Inferior parietal cortex (tissue), 1 donor: ENCODE measurements around the gene AGMO.
A peak's percentile ranks its signal among the peaks of the same experiment; 100 is the strongest.

Experiments used
- DNase-seq: peaks from one replicate; pipeline ENCODE4 v3.0.0-alpha.2; 2016; ENCODE audit errors: extremely low spot score

AGMO gene

DNA sequence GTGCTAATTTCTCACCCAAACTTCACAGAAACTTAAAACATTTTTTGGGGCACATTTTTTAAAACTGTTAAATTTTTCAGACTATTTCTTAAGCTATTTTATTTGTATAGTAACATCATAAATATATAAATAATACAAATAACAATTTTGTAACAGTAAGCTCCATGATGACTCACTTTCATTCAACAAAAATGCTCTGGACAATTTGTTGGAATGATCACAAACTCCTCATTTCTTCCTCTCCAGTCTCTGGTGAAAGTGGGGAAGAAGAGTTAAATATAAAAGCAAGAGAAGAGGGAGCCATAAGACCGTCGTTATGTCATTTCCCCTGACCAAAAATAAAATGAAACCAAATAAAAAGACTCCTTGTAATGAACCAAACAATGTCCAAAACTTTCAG, 162.4 kb downstream of the AGMO start:
- DNase-seq, result no peak

DNA sequence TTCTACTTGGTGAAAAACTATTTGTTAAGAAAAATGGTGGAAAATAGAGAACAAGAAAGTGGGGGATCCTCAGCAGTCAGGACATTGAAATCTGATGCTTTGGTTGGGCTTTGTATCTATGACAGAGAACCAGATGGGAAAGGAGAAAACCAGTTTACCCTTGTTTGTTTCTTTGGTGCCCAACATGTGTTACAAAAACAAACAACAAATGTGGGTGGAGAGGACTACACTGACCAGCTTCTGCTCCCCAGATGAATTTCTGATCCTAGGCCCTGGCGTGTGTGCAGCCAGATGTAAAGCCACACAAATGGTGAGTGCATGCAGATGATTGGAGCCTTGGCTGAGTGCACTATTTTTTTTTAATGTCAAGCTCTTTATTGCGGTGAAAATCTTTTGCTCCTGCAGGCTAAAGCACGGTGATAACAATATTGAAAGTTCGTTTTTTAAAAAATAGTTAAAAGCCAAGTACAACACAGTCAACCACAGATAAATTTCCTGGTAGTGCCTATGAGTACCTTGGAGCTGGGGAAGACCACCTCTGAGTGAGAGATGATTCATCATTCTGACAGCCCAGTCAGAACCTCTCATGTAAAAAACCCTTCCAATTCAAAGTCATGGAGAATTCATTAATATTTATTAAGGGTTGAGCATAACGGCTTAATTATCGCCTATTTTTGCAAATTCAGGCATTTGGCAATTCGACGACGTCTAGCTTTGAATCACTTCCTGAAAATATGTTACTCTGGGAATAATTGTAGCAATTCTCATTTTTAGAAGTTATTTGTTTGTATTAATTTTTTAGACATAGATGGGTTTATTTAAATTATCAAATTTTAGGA, 163.7 kb downstream of the AGMO start:
- no peak for DNase-seq

DNA sequence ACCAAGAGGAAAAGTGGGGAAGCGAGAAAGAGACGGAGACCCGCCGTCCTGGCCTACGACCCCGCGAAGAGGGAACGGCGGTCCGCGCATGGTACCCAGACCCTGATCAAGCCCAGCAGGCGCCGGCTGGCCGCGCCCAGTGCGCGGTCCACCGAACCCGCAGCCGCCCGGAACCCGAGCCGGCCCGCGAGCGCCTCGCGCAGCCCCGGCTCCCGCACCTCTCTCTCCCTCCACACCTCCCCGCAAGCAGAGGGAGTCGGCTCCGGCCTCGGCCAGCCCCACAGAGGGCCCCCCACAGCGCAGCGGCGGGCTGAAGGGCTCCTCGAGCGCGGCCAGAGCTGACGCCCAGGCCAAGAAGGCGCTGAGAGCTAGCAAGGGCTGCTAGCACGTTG, 164.7 kb downstream of the AGMO start:
- DNase-seq, result no peak

DNA sequence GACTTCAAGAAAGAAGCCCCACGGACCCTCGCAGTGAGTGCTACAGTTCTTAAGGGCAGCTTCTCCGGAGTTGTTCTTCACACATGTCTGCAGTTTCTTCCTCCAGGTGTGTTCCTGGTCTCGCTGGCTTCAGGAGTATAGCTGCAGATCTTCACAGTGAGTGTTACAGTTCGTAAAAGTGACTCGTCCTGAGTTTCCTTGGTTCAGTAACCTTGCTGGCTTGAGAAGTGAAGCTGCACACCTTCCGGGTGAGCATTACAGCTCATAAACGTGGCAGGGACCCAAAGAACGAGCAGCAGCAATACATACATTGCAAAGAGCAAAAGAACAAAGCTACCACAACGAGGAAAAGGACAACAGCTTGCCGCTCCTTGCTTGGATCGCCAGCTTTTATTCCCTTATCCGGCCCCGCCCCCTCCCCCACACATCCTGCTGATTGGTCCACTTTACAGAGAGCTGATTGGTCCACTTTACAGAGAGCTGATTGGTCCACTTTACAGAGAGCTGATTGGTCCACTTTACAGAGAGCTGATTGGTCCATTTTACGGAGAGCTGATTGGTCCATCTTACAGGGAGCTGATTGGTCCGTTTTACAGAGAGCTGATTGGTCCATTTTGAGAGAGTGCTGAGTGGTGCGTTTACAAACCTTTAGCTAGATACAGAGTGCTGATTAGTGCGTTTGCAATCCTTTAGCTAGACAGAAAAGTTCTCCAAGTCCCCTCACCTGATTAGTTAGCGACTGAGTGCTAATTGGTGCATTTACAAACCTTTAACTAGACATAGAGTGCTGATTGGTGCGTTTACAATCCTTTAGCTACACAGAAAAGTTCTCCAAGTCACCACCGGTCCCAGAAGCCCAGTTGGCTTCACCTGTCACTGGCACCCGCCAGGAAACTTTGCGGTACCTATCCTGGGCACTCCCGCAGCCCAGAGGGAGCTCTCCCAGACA, 165.3 kb downstream of the AGMO start:
- DNase-seq, result no peak

DNA sequence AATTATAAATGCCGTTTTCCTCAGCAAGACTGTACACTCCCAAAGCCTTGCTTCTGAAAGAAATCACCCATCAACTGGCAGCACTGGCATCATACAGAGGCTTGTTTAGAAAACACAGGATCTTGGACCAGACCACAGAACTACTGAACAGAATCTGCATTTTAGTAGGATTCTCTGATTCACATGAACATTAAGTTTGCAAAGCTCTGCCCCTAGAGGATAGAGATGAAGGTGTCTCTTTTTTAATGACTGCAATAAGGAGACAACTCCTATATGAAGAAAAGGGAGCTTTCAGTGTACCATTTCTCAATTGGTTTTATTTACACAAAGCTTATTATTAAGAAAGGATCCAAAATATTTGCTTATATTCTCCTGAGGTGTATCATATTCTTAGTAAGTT, 172.7 kb downstream of the AGMO start:
- no peak for DNase-seq

DNA sequence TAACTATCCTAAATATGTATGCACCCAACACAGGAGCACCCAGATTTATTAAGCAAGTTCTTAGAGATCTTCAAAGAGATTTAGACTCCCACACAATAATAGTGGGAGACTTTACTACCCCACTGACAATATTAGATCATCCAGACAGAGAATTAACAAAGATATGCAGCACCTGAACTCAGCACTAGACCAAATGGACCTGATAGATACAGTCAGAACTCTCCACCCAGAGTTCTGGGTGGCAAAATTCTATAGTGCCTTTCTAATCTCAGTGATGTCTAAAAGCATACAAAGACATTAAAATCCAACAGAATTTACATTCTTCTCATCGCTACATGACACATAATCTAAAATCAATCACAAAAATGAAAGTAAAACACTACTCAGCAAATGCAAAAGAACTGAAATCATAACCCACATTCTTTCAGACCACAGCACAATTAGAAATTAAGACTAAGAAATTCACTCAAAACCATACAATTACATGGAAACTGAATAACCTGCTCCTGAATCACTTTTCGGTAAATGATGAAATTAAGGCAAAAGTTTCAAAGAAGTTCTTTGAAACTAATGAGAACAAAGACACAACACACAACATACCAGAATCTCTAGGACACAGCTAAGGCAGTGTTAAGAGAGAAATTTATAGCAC, 183.2 kb downstream of the AGMO start:
- no peak for DNase-seq

DNA sequence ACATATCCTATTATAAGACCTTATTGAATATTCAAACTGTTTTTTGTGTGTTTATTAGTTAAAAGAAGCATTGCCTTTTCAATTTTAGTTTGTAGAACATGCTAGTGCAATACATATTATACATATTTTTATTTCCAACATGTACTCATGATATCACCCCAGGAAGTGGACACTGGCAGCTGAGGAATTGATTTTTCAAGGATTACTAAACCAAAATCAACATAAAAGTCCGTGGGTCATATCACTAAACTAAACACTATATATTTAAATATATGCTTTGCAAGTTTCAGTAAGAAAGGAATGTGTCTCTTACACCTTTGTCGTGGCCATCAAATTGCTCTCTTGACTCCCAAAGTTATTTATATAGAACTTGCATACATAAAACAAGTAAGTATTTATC, 185.2 kb downstream of the AGMO start:
- no peak for DNase-seq

DNA sequence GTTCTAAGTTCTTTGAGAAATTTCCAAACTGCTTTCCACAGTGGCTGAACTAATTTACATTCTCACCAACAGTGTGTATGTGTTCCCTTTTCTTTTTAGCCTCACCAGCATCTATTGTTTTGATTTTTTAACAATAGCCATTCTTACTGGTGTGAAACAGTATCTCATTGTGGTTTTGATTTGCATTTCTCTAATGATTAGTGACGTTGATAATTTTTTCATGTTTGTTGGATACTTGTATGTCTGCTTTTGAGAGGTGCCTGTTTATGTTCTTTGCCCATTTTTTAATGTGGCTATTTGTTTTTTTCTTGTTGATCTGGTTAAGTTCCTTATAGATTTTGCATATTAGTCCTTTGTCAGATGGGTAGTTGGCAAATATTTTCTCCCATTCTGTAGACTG, 191.4 kb downstream of the AGMO start:
- DNase-seq, result peak; percentile 57

DNA sequence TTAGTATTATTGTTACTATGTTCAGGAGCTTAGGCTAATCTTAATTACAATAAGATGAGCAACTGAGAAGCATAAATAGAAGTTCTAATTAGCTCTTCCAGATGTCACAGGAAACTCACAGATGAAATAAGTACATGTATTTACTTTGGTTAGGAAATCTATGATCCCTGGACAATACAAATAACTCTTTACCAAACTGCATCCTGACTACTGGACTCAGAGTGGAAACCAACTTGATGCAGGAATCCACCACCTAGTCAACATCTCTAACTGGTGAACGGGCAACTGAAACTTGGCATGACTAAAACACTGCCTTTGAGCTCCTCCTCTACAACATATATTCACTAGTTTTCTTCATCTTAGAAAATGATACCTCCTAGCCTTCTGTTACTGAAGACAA, 193.2 kb downstream of the AGMO start:
- DNase-seq, result no peak

DNA sequence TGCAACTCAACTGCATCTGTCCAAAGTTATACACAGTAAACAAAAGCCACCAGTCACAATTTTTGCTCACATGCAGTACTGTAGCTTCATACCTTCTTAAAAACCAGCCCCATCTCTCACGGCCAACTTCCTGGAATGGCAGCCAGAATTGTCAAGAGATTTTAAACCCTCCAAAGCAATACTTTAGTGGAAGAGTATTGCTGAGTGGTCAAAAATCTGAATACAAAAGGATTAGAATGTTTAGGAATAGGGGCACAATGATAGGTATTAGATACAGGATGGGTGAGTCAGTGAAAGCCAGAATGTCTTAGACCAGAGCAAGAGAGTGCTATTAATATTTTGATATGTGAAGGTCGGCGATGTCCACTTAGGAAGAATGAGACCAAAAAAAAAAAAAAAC, 193.9 kb downstream of the AGMO start:
- no peak for DNase-seq

DNA sequence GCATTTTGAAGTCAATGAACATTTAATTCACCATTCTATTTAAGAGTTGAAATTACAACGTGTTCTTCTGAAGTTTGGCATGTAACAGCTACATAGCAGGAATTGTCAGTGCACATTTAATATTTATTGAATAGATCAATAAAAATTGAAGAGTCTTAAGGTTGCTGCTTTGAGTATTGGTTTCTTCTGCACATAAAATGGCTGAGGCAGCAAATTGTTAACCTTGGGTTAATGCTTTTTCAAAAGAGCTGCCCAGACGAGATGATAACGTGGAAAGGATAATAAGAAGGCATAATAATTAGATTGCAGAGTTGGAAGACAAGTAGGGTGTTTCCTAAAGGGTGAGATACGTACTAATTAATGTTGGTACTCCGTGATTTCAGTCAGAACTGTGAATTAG, 203.7 kb downstream of the AGMO start:
- DNase-seq, result no peak

DNA sequence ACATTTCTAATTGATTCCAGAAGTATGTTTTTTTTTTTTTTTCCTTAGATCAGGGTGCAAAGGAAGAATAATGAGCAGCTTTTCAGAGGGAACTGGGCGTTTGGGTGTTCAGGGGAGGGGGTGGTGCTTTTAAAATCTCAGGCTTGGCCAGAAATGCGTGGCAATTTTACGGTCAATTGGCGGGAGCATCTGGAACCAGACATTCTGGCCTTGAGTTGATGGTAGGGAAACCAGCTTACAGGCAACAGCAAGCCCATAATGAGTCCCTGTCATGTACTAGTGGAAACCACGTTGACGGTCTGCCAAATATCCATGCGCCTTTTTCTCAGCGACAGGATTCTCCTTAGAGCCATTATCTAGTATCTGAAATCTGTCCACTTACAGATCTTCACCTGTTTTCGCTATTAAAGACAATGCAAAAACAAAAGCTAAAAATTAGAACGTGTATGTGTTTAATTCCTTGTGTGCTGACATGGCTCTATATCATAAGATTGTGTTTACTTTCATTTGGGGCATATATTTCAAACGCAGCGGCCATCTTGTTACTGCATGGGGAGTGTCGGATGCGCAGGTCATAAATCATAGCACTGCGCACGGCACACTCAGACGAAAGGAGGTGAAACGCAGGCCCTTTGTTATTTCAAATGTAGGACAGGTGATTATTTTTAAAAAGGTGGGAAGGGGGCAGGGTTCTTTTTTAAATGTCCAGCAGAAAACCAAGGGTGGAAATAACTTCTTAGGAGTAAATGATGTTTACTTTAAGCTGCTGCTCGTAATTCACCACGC, 209.2 kb downstream of the AGMO start:
- no peak for DNase-seq

DNA sequence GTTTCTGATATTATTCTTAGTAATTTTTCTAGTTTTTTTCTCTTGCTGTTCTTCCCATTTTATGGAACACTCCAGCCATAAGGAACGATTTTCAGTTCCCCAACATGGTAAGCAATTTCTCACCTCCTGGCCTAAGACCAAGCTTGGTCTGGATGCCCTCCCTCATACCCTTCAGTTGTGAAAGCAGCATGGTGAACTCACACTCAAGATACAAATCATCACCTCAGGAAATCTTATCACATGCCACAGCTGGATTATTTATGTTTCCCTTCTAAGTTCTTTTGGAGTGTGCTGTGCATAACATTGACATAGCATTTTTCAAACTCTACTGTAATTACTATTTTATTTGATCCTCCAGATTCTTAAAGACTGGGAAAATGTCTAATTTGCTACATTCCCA, 216.6 kb downstream of the AGMO start:
- DNase-seq, result no peak

DNA sequence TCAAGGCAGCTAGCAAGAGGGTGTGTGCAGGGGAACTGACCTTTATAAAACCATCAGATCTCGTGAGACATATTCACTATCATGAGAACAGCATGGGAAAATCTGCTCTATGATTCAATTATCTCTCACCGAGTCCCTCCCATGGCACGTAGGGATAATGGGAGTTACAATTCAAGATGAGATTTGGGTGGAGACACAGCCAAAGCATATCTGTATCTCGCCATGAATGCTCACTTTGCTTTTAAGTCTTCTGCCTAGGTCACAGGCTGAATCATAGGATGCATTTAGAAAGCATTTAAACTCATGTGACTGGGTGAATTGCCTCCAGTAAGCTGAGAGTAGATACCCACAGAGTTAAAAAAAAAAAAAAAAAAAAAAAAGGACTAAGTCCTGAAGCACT, 220.0 kb downstream of the AGMO start:
- DNase-seq, result no peak

DNA sequence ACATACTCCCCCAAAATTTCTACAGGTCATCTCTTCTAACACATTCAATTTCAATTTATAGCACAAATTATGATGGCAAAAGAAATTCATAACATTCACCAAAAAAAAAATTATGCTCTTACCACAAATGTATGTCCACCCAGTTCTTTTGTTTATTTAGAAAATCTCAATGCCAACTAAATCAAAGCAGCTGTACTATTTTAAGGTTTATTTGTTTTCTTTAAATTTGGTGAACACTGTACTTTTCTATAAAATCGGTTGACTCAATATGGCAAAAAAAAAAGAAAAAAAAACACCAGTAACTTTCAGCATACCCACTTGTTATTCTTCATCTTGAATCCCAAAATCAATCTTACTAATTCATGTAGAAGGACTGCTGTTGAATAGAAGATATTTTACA, 225.7 kb downstream of the AGMO start:
- DNase-seq, result no peak

DNA sequence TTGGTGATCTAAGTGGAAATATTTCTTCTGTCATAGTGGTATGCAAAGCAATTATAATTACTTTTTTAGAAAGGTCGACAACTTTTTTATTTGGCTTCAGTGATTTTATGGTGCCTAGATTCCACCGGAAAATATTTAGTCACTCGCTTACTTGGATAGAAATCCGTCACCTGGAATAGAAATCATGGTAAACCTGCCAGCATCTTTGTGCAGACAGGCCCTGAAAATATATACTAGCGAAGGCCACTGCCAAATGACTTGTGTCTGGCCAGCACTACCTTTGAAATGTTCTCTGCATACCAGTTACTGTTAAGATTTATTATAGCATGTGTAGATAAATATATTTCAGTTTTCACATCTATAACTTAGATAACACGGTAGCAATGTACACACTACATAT, 226.4 kb downstream of the AGMO start:
- DNase-seq, result no peak

DNA sequence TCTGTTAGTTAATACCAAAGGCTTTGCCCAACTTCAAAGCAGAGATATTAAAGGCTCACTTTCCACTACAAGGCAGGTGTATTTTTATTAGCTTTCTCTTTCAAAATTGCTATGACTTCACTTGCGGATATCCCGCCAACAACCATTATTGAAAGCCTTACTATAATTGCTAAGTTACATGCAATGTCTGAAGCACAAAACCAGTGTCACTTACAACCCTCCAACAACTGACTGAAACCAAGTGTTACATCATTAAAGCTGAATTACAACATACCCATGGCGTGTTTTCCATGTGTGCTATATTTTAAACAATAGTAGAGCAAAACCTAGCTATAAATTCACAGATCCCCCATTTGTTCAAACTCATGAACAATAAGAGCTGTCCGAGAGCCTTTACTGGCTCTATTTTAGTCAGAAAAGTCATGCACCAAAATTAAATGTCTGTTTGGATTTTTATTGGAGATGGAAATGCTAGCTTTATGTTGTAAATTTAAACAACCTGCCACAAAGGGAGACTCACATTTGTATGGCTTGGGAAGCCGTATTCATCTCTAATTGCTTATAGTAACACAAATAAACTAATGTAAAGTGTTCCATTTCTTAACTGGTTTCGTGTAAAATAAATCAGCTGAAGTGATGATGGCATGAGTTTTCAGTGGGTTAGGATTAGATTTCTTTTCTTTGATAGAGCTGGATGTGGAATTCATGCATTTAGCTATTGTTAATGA, 227.1 kb downstream of the AGMO start:
- no peak for DNase-seq

DNA sequence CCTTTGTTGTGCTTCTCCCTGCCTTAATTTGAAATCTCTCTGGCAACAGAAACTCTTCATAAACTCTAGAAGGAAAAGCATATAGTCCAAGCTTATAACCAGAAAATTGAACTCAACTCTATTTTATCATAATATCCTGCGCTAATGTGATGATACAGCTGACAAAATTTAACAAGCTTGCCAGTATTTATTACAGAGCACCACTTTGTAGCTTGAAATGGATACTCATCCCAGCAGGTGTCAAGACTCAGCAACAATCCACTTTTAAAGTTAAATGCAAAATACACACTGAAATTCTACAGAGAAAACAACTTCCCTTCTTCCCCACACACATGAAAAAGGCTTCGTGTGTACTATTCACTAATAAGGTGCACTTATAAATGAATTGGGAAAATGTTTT, 228.9 kb downstream of the AGMO start:
- DNase-seq, result no peak

DNA sequence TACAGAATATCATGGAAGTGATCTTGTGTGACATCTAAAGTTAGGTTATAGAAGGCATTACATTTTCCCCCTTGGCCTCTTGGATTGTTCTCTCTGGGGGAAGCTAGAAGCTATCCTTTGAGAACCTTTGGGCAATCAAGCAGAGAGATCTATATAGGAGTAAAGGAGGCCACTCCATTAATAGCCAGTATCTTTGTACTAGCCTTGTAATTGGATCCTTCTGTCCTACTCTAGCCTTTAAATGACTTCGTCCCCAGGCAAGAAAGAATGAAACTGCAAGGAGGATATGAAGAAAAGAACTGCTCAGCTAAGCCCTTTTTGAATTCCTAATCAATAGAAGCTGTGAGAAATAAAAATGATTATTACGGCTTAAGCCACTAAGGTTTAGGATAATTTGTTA, 230.9 kb downstream of the AGMO start:
- no peak for DNase-seq

DNA sequence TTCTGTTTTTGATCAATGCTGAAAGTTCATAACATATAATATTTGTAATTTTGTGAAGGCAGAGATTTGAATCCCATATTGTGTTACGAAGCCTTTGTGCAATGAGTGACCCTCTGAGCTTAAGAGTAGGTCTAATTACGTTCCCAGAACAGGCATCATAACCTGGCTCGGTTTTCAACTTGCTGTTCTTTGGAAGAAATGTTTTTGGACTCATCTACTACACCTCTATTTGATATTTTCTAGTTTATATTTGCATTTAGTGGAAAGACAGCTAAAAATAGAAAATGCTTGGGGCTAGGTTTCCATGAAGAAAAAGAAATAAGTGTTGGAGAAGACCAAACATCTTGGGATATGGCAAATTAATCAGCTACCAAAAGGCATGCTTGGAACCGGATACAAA, 234.8 kb downstream of the AGMO start:
- DNase-seq, result no peak

DNA sequence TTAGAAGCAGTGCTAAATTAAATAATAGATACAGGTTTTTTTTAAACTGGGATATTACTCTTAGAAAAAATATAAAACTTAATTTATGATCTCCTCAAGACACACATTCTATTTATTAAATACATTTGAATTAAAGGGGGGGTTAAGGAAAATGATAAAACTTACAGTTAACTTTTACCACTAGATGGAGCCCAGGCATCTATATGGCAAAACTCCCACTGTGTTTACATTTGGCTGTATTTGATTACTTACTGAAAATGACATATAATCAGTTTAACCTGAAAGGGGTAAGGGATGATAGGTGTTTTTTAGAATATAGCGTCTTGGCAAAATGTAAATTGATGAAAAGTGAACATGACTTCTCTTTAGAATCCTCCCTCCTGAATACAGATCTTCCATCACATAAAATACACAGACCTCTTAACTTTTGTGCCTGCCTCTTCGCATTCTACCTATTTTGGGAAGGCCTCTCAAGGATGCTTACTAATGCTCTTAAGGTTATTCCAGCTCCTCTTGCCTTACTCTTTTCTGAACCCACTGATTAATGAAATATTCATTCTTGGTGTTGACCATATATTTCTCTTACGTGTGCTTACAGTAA, 235.7 kb downstream of the AGMO start:
- peak; percentile 71 for DNase-seq
